Keratinocyte (primary cell): ENCODE results near the gene EXD3. TPM values are rescaled to one million over a fixed set of nuclear protein-coding genes. Genes with fewer than 3 reads are reported as not detected.

ENCODE experiments used
- DNase-seq: peaks from one replicate; pipeline ENCODE4 v3.0.0-alpha.2; 2011; ENCODE audit warnings: low read depth, missing footprints, low spot score
- FAIRE-seq: peaks from 2 replicates; lab custom pipeline; 2011; peaks lifted over from hg19 to GRCh38; lab: Jason Lieb, UNC
- H2AFZ ChIP-seq: 2 replicates; pipeline ENCODE4 v1.6.0; 2012; ENCODE audit warnings: low read length, control low read depth, inconsistent platforms; ENCODE audit not compliant: control insufficient read depth
- H3K27ac ChIP-seq: 2 replicates; pipeline ENCODE4 v1.5.1; 2011; ENCODE audit warnings: low read length; ENCODE audit not compliant: control insufficient read depth, insufficient read depth
- H3K27me3 ChIP-seq: 3 replicates; pipeline ENCODE4 v1.6.0; 2011; ENCODE audit warnings: low read length; ENCODE audit not compliant: control insufficient read depth, insufficient read depth; ENCODE audit errors: extremely low read depth
- H3K36me3 ChIP-seq, 2 experiments: 2 replicates in 1 of 2; 3 replicates in 1 of 2; pipeline ENCODE4 v1.5.1; 2011; ENCODE audit warnings: low read length in 2 of 2, mild to moderate bottlenecking in 1 of 2; ENCODE audit not compliant: control insufficient read depth in 2 of 2, insufficient read depth in 2 of 2; ENCODE audit errors: extremely low read depth in 1 of 2
- H3K4me1 ChIP-seq: 3 replicates; pipeline ENCODE4 v1.5.1; 2011; ENCODE audit warnings: low read length; ENCODE audit not compliant: control insufficient read depth, insufficient read depth; ENCODE audit errors: extremely low read depth
- H3K4me2 ChIP-seq: 3 replicates; pipeline ENCODE4 v1.6.0; 2011; ENCODE audit warnings: low read depth, low read length; ENCODE audit not compliant: control insufficient read depth, insufficient read depth; ENCODE audit errors: extremely low read depth
- H3K4me3 ChIP-seq, 3 experiments: fragments of 200-600 bp in 1 of 3; sonication (generic) in 1 of 3; 2 replicates in 2 of 3; 3 replicates in 1 of 3; pipeline ENCODE4 v1.5.1; 2011 to 2016; ENCODE audit warnings: low read length in 3 of 3, mild to moderate bottlenecking in 3 of 3, control low read depth in 2 of 3, inconsistent platforms in 1 of 3, low read depth in 1 of 3, mixed read lengths in 1 of 3, mixed run types in 1 of 3, moderate library complexity in 1 of 3; ENCODE audit not compliant: control insufficient read depth in 2 of 3, insufficient read depth in 2 of 3; ENCODE audit errors: extremely low read depth in 1 of 3
- H3K79me2 ChIP-seq: 2 replicates; pipeline ENCODE4 v1.6.0; 2012; ENCODE audit warnings: low read length; ENCODE audit not compliant: control insufficient read depth, insufficient read depth
- H3K9ac ChIP-seq: 3 replicates; pipeline ENCODE4 v1.6.0; 2011; ENCODE audit warnings: low read length; ENCODE audit not compliant: control insufficient read depth, insufficient read depth; ENCODE audit errors: extremely low read depth
- H3K9me1 ChIP-seq: 3 replicates; pipeline ENCODE4 v1.6.0; 2011; ENCODE audit warnings: low read length; ENCODE audit not compliant: control insufficient read depth, insufficient read depth; ENCODE audit errors: extremely low read depth
- H3K9me3 ChIP-seq: 2 replicates; pipeline ENCODE4 v1.5.1; 2012; ENCODE audit warnings: low read depth, low read length; ENCODE audit not compliant: control insufficient read depth
- H4K20me1 ChIP-seq: 3 replicates; pipeline ENCODE4 v1.6.0; 2011; ENCODE audit warnings: low read length; ENCODE audit not compliant: control insufficient read depth, insufficient read depth; ENCODE audit errors: extremely low read depth
- EZH2 ChIP-seq: IDR thresholded peaks from one replicate; pipeline ENCODE4 v1.6.1; 2012; ENCODE audit warnings: inconsistent platforms, mild to moderate bottlenecking, low read length, moderate library complexity
- dilution Hi-C: fragments of 300-500 bp; cut with MboI; formaldehyde crosslinking; loops from one replicate; pipeline ENCODE4 v1.7.0; 2020; ENCODE audit warnings: low sequenced_read_pairs; ENCODE audit not compliant: extremely low pct_ligation_motif_present
- polyA plus RNA-seq, 5 experiments: library from polyadenylated mRNA; depleted of rRNA in 3 of 5; stranded (reverse) in 3 of 5; stranded (forward) in 1 of 5; unstranded in 1 of 5; fragments of >200 nt; gene quantifications; 1 replicate in 1 of 5; 2 replicates in 3 of 5; 3 replicates in 1 of 5; pipeline versions ENCODE4 v1.2.1 to v1.2.3, GENCODE V29; 2011 to 2012; ENCODE audit warnings: missing spikeins in 2 of 5, low read depth in 1 of 5, low replicate concordance in 1 of 5
- TF ChIP-seq, protein P1 (sequence below), 3 experiments: IDR thresholded peaks in 1 of 3; conservative IDR thresholded peaks in 1 of 3; optimal IDR thresholded peaks in 1 of 3; 2 replicates in 2 of 3; 3 replicates in 1 of 3; pipeline versions ENCODE3 to v1.5.1; 2011; ENCODE audit warnings: low read length in 3 of 3, mild to moderate bottlenecking in 3 of 3, moderate library complexity in 2 of 3, control low read depth in 1 of 3, inconsistent platforms in 1 of 3; ENCODE audit not compliant: insufficient read depth in 2 of 3; ENCODE audit errors: extremely low read depth in 1 of 3

EXD3 gene
- polyA plus RNA-seq, 1 donor (not counting 4 experiments of a cell fraction or from before 2014, with no cell fraction given) = 1.5 TPM

DNA sequence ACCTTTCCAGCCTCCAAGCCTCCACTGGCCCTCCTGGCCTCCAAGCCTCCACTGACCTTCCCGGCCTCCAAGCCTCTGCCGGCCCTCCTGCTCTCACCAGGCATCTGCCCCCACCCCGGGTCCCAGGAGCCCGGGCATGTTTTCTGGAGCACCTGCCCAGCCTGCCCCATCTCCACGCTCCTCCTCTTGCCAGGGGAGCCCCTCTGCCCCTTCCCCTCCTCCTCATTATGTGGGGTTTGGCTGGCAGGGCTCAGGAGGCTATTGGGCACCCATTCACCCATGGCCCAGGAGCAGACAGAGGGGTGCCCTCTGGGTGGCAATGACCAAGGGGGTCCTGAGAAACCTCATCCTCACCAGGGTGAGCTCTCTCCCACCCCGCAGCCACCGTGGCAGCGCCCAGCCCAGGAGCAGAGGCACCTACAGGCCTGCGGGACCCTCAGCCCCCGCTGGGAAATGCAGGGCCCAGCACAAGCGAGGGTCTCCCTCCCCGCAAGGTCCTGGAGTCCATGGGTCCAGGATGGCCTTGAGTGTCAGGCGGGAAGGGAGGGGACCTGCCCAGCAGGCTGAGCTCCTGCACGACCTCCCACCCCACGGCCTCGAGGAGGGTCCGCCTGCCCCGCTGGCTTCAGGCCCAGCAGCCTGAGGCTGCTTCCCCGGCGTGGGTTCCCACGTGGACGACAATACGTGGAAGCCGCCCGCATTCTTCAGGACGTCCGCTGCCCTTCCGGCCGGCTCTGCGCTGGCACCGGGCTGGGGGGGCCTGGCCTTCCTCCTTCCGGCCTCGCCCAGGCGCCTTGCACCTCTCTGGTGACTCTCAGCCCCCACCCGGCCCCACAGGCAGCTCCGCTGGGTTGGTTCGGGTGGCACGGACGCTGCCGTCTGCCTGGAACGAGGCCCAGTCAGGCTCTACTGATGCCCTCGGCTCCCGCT is 69.5 kb downstream of the EXD3 start:
- H3K27me3 ChIP-seq = no peaks in the 10 kb centered on the region
- no peaks in the 10 kb centered on the region for H4K20me1 ChIP-seq
- H3K4me3 ChIP-seq = no peak overlapping the region
- FAIRE-seq (no peak), DNase-seq (no peak)
- H3K9me1 ChIP-seq = no peaks in the 10 kb centered on the region
- dilution Hi-C loops = no loop called here
- no peak overlapping the region for H3K4me2 ChIP-seq
- no peaks in the 10 kb centered on the region for H3K4me1 ChIP-seq
- H2AFZ ChIP-seq = no peak overlapping the region
- H3K27ac ChIP-seq = no peak overlapping the region
- no peaks in the 10 kb centered on the region for H3K79me2 ChIP-seq
- peaks cover 20% of the 10 kb centered on the region for H3K9me3 ChIP-seq
- H3K9ac ChIP-seq = no peak overlapping the region
- TF ChIP-seq, protein P1, sequence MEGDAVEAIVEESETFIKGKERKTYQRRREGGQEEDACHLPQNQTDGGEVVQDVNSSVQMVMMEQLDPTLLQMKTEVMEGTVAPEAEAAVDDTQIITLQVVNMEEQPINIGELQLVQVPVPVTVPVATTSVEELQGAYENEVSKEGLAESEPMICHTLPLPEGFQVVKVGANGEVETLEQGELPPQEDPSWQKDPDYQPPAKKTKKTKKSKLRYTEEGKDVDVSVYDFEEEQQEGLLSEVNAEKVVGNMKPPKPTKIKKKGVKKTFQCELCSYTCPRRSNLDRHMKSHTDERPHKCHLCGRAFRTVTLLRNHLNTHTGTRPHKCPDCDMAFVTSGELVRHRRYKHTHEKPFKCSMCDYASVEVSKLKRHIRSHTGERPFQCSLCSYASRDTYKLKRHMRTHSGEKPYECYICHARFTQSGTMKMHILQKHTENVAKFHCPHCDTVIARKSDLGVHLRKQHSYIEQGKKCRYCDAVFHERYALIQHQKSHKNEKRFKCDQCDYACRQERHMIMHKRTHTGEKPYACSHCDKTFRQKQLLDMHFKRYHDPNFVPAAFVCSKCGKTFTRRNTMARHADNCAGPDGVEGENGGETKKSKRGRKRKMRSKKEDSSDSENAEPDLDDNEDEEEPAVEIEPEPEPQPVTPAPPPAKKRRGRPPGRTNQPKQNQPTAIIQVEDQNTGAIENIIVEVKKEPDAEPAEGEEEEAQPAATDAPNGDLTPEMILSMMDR (optimal IDR thresholded peaks at IDR 0.05 in 1 of 3, IDR thresholded peaks at IDR 0.05 in 1 of 3, conservative IDR thresholded peaks at IDR 0.05 in 1 of 3; ENCODE audit: extremely low read depth in 1 of 3, insufficient read depth in 2 of 3, low read length in 3 of 3) = no peak
- no peak for TF ChIP-seq EZH2
- H3K36me3 ChIP-seq = no peaks in the 10 kb centered on the region

DNA sequence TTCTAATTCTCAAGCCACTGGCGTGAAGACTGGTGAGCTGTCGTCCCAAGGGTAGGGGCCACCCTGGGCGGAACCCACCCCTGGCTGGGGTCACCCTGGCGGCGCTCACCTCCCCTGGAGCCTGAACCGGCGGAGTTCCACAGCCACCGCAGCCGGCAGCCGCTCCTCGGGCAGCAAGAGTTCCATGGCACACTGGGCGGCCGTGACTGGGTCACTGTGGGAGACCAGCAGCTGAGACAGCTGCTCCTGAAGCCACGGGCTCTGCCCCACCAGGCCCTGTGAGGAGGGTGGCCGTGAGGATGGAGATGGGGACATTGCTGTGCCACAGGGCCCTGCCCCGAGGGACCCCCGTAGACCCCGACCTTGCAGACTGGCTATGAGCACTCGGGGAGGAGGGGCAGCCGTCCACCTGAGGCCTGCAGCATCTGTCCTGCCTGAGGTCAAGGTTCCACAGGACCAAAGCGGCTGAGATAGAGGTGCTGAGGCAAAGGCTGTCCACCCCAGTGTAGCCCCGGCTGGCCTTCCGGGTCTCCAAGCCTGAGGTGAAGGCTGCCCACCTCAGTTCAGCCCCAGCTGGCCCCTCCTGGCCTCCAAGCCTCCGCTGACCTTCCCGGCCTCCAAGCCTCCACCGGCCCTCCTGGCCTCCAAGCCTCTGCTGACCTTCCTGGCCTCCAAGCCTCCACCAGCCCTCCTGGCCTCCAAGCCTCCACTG is 70.3 kb downstream of the EXD3 start:
- Histone ChIP-seq H3K79me2 (no peaks in the 10 kb centered on the region), H4K20me1 (no peaks in the 10 kb centered on the region), H3K4me1 (no peaks in the 10 kb centered on the region), H3K9ac (no peak overlapping the region), H3K27ac (no peak overlapping the region), H3K4me3 (no peak overlapping the region), H3K9me3 (peaks cover 13% of the 10 kb centered on the region), H3K36me3 (no peaks in the 10 kb centered on the region), H3K4me2 (no peak overlapping the region), H3K9me1 (no peaks in the 10 kb centered on the region), H2AFZ (no peak overlapping the region), H3K27me3 (no peaks in the 10 kb centered on the region)
- dilution Hi-C loops = no loop called here
- FAIRE-seq (no peak), DNase-seq (no peak)
- TF ChIP-seq, protein P1 (optimal IDR thresholded peaks at IDR 0.05 in 1 of 3, IDR thresholded peaks at IDR 0.05 in 1 of 3, conservative IDR thresholded peaks at IDR 0.05 in 1 of 3; ENCODE audit: extremely low read depth in 1 of 3, insufficient read depth in 2 of 3, low read length in 3 of 3) = no peak
- no peak for TF ChIP-seq EZH2
